Hepatocyte (in vitro differentiated cells): ENCODE results near the gene AMDHD2.

Experiments
- EZH2 ChIP-seq: fragments of 200-600 bp; sonication (generic); IDR thresholded peaks from 2 replicates; pipeline ENCODE4 v1.6.1; 2016; ENCODE audit warnings: antibody characterized with exemption, mild to moderate bottlenecking, borderline replicate concordance
- TF ChIP-seq, protein P1 (sequence below): fragments of 200-600 bp; sonication (generic); IDR thresholded peaks from 2 replicates; pipeline ENCODE4 v1.5.1; 2016; ENCODE audit warnings: antibody characterized with exemption, mild to moderate bottlenecking; ENCODE audit not compliant: poor library complexity

GRCh38 chr16:2512735-2513404 is 7.3 kb upstream of the AMDHD2 start:
- TF ChIP-seq, protein P1, sequence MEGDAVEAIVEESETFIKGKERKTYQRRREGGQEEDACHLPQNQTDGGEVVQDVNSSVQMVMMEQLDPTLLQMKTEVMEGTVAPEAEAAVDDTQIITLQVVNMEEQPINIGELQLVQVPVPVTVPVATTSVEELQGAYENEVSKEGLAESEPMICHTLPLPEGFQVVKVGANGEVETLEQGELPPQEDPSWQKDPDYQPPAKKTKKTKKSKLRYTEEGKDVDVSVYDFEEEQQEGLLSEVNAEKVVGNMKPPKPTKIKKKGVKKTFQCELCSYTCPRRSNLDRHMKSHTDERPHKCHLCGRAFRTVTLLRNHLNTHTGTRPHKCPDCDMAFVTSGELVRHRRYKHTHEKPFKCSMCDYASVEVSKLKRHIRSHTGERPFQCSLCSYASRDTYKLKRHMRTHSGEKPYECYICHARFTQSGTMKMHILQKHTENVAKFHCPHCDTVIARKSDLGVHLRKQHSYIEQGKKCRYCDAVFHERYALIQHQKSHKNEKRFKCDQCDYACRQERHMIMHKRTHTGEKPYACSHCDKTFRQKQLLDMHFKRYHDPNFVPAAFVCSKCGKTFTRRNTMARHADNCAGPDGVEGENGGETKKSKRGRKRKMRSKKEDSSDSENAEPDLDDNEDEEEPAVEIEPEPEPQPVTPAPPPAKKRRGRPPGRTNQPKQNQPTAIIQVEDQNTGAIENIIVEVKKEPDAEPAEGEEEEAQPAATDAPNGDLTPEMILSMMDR = no peak
- no peak for TF ChIP-seq EZH2
